ENCODE data around the gene MAPK11.

- no peak for TF ChIP-seq ARNTL (CRISPR knock-in tag; IDR thresholded peaks at IDR 0.05; ENCODE audit: borderline replicate concordance, low read depth)
- no peak for TF ChIP-seq ZNF70 (CRISPR knock-in tag; IDR thresholded peaks at IDR 0.05)
- TF ChIP-seq TCF4 (CRISPR knock-in tag; IDR thresholded peaks at IDR 0.05; ENCODE audit: borderline replicate concordance): no peak
- no peak for TF ChIP-seq TSHZ2 (CRISPR knock-in tag; IDR thresholded peaks at IDR 0.05)
- TF ChIP-seq PPARA (CRISPR knock-in tag; IDR thresholded peaks at IDR 0.05; ENCODE audit: borderline replicate concordance): no peak
Observed at GRCh38 chr22:50255607-50256006, 14.6 kb downstream of the MAPK11 start.

All from SK-N-SH treated with all-trans-retinoic acid at 6 μM for 48 hours (cell line).